ENCODE results near the gene LRRC8E. TPM values are rescaled to one million over a fixed set of nuclear protein-coding genes. Genes with fewer than 3 reads are reported as not detected.
"Not testable (repeated sequence)": the region's sequence is repeated elsewhere in the genome, so short reads cannot be mapped to it uniquely, and the experiment has no call there.

Gene LRRC8E
- polyA plus RNA-seq, 1 donor = 2.0 TPM

DNA sequence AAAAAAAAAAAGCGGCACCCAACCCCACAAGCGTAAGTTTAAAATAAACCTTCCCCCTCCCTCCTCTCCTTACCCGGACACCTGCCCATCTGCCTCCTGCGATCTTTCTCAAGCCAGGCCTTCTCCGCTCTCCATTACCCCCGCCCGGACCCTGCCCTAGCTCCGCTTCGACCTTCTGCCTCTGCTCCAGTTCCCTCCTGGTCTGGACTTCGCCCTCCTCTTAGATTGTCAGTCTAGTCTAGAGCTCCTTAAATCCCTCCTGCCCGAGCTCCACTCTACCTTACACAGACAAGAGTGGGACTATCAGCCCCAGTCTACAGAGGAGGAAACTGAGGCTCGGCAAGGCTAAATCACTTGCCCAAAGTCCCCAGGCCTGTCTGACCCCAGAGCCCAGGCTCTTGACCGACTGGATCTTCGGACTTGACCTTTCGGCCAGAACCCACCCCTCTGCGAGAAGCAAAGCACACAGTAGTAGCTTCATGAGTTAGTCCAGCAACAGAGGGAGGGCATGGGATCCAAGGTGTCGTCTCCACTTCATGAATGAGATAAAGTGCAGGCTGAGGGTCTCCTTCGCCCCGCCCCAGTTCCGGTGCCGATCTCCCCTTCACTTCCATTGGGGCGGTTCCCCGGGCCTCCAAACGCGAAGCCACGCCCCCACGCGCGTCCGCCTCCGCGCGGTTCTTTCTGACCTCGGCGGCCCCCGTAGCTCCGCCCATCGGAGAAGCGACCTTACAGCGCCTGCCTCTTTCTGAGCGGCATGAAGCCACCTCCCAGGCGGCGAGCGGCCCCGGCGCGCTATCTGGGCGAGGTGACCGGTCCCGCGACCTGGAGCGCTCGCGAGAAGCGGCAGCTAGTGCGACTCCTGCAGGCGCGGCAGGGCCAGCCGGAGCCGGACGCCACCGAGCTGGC lies 31.6 kb downstream of the LRRC8E start, which contains the start of gene SNAPC2:
Gene SNAPC2 (plus strand): TSS at position 729 of the 909 bp plus-strand sequence. CDS start 29 bp downstream, at position 758.
- peak; percentile 92 for DNase-seq

DNA sequence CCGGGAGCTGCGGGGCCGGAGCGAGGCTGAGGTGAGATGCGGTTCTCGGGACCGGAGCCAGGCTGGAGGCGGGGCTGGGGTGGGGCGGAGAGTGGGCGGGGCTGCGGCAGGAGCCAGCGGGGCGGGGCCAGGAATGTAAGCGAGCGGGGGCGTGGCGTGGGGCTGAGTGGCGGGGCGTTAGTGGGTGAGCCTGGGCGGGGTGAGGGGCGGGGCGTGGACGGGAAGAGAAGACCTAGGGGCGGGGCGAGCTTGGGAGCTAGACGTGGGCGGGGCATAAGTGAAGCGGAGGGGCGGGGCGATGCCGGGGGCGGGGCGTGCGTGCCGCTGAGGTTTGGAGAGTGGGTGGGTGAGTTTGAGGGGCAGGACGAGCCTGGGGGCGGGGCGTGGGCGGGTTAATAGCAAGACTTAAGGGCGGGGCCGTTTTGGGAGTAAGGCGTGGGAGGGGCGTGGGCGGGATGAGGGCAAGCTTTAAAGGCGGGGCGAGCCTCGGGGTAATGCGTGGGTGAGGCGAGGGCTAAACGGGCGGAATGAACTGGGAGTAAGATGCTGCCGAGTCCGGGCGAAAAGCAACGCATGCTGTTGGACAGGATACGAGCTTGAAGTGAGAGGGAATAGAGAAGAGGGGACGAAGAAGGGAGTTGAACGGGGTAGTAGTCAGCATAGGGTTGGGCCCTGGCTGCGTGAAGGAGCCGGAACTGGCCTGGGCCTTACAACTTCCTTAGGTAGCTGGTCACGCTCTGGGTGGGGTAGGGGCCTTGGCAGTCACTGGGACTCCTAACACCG lies 32.4 kb downstream of the LRRC8E start:
- peak; percentile 94 for DNase-seq

DNA sequence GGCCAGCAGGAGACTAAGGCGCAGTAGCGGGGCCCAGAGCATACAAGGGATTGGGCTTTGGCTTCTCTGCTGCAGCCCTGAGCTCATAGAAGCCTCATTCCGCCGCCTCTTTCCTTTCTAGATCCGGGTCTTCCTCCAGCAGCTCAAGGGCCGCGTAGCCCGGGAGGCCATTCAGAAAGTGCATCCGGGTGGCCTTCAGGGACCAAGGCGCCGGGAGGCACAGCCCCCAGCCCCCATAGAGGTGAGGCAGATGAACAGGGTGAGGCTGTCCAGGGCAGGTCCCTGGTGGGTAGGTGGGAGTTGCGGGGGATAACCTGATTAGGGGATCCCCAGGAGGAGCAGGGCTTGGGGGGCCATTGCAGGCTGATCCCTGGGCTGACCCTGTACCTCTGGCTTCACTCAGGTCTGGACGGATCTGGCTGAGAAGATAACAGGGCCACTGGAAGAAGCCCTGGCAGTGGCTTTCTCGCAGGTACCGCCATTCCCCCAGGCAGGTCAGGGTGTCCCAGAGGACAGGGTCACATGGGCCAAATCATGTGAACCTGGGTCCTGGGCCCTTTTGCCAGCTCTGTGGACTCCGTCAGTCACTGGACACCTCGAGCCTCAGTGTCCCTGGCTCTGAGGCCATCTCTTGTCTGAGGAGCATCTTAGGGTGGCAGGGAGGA lies 33.1 kb downstream of the LRRC8E start:
- no peak for DNase-seq

DNA sequence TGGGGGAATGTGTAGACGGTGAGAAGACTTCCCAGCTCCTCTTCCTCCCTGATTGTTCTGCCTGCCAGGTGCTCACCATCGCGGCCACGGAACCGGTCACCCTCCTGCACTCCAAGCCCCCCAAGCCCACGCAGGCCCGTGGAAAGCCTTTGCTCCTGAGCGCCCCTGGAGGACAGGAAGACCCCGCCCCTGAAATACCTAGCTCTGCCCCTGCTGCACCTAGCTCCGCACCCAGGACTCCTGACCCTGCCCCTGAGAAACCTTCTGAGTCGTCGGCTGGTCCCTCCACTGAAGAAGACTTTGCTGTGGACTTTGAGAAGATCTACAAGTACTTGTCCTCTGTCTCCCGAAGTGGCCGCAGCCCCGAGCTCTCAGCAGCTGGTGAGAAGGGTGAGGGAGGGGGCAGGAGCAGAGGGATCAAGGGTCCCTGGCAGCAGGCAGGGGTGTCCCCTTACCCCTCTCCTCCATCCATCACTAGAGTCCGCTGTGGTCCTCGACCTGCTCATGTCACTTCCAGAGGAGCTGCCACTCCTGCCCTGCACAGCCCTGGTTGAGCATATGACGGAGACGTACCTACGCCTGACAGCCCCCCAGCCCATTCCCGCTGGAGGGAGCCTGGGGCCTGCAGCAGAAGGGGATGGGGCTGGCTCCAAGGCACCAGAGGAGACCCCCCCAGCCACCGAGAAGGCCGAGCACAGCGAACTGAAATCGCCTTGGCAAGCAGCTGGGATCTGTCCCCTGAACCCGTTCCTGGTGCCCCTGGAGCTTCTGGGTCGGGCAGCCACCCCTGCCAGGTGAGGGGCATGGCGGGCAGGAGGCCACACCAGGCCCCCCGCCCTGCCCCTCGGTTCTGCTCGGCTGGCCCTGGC lies 33.9 kb downstream of the LRRC8E start:
- no peak for DNase-seq

DNA sequence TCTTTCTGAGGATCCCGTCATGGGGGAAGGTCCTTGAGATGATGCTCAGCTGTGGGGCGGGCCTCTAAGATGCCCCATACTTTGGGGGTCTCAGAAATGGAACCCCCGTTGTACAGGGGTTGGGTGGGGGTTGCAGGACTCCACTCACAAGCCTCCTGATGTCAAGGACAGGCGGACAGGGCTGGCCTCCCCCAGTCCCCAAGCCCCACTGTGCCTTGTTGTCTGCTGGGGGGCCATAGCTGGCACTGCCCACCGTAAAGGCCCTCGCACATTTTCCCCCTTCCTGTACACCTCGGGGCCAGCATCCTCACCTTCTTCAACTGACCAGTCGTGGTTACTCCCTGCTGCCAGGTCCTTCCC lies 34.5 kb downstream of the LRRC8E start:
- DNase-seq = no peak

DNA sequence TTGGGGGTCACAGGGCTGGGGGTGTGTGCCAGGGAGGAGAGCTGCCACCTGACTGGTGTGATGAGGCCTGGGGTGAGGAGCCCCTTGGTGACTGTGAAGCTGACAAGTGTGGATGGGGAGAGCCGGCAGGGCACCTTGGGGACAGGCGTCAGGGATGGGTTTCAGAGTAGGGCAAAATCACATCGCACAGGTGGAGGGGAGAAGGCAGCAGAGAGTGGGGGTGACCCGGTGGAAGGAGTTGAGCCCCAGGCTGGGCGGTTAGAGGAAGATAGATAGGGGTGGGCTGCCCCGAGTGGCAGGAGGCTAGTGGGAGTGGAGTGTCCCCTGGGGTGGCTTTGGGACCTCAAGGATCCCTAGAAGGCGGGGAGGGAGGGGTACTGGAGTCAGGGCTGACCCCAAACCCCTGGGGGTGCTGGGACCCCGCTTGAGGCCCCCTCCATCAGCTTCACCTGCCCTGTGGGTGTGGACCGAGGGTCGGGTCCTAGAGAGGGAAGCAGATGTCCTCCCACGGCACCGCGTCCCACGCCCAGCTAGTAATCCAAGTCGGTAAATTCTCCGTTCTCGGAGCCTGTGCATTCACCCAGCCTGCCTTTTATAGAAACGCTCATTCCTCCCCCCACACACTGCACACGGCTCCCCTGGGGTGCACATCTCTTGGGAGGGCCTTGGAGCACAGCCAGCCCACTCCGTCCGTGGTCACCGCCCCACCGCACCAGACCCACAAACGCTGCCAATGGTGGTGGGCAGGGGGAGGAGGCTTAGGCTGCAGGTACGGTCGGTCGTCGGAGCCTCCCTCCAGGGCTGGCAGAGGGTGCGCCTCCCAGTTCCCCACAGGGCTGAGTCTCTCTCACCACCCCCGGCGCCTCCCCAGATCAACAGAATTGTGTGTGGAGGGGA lies 35.2 kb downstream of the LRRC8E start:
- DNase-seq = no peak

DNA sequence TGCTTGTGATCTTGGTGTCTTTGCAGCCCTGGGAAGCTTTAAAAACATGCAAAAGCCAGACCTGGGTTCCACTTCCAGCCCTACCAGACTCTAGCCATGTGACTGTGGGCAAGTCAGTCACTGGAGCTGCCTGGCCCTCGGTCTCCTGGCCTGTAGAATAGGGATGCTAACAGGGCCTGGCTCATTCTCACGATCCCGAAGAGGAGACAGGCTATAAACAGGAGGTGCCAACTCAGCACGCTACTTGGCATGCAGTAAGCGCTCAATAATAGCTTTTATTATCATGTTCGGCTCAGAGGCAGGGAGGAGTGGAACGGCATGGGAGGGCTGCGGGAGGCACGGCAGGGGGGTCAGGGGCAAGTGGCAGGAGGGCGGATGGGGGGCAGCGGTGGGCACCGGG lies 35.9 kb downstream of the LRRC8E start:
- DNase-seq = no peak

DNA sequence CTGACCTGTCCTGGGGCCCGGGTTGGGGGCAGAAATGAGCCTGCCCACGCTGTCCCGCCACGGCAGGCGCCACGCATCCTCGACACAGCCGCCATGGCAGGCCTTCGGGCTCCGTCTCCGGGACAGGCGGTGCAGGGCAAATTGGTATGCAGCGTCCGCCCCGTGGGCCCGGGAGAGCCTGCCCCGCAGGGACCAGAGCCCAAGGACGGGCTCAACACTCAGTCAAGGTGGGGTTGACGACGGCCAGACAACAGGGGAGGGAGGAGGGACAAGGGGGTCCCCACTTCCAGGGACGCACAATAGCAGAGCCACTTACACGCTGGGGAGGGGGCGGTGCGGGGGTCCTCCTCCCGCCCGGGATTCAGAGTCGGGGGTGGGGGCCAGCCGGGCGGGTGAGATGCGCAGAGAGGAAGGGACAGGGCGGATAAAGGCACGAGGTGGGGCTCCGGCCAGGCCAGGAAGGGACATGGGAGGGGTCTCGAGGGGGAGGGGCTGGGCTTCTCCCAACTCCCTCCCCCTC lies 36.4 kb downstream of the LRRC8E start:
- DNase-seq = no peak

DNA sequence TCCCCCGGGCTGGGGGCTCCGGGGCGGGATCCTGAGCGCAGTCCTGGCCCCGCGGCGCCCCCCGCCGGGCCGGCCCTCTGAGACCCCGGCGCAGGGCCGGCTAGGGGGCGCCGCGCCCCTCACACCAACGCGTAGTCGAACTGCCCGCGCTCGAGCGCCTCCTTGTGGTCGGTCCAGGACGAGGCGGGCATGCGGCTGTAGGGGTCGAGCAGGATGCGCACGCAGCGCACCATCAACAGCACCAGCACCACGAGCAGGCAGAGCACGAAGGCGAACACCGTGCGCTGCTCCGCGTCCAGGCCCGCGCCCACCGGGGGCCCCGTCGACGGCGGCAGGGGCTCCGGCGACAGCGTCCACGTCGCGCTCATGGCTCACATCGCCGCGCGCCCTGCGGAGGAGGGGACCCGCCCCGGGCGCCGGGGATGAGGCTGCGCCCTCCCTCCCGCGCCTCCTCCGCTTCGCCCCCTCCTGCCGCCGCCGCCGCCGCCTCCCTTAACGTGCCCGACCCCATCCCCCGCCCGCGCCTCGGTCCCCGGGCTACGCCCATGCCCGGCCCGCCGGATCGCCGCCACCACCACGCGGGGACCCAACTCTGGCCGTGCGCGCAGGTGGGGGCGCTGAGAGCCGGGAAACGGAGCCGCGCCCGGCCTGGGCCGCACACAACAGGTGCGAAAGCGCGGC lies 37.0 kb downstream of the LRRC8E start:
- DNase-seq = peak; percentile 81

DNA sequence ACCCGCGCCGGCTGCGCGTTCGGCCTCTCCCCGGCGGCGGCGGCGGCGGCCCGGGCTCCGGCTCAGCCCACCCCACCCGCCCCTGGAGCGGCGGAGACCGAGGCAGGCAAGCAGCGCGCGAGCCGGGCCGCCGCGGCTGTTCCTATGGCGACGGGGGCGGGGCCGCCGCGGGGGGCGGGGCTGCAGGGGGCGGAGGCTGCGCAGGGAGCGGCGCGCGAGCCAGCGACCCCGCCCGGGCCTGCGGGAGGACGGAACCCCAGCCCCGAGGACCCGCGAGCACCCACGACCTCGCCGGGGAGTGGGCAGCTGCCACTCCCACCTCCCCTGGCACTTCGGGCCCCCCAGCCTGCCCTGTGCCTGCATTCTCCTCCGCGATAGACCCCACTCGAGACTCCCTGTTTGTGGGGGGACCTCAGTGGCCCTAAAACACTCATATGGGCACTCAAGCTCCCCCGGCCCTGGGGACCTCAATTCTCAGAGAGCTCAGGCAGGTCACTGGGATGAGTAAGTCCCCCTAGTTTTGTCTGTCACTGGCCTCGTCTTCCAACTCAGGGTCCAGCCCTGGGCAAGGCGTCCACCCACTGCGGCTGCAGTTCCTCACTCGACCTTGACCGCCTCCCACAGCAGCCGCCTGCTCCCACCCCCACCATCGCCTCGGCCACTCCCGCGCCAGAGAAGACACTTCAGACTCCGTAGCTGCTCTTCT lies 37.9 kb downstream of the LRRC8E start, which contains the start of gene CTXN1:
Gene CTXN1 (minus strand): TSS at position 115 of the 706 bp plus-strand sequence. CDS start 597 bp downstream, outside the sequence.
- no peak for DNase-seq

DNA sequence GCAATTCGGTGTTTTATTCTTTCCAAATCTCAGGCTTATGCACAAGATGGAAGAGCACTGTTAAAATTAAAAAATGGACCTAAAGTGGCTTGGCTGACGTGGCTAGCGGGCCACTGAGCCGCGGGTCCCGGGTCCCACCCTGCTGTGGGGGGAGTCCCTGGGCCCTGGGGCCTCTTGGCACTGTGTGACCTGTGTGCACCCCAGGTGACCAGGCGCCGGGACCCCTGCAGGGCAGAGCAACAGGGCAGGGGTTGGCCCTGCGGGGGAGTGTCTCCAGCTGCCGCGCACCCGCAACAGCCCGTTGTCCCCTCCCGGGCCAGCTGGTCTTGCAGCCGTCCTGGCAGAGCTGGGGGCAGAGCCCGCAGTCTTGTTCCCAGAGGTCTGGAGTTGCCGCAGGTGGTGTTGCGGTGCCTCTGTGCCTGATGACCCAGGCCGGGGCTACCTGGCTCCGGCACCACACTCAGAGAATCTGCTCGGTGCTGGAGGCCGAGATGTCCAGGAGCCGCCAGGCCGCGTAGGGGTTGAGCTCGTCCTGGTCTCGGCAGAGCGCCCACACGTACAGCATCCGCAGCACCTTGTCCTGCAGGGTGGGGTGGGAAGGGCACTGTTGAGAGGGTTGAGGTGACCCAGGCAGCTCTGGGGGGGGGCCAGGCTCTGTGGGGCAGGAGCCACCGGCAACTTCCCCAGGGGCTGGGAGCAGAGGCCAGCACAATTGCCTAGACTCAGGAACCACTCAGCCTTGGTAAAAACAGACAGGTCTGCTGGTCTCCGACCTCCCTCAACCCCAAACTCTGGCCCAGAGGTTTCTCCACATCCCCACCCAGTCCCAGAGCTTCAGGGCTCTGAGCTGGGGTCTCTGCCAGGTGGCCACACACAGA lies 38.7 kb downstream of the LRRC8E start:
- DNase-seq = no peak

DNA sequence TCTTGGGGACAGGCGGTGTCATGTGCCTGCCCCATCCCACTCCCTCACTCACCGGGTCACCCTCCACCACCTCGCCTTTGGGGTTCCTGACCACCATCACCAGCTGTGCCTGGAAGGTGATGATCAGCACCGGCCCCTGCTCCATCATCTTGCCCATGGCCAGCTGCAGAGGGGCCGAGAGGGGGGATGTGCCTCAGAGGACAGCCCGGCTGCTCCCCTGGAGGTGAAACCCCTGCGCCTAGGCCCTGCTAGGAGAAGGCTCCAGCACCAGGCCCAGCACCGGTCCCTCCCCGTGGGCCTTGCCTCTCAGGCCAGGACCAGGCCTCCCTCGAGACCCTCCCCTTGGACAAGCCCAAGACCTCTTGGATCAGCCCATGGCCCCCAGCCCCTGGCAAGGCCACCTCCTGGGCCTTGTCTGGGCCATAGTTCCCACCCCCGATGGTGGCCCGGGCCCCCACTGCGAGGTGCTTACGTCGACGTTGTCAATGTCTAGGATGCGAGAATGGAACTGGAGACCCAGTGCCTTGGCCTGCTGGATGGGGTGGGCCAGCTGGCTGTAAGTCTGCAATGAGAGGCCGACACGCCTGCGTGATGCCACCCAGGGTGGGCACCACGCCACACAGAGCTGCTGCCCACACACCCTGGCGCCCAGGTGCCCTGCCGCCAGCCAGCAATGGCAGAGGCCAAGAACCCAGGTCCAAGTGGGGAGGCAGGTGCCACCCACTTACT lies 39.5 kb downstream of the LRRC8E start:
- no peak for DNase-seq

DNA sequence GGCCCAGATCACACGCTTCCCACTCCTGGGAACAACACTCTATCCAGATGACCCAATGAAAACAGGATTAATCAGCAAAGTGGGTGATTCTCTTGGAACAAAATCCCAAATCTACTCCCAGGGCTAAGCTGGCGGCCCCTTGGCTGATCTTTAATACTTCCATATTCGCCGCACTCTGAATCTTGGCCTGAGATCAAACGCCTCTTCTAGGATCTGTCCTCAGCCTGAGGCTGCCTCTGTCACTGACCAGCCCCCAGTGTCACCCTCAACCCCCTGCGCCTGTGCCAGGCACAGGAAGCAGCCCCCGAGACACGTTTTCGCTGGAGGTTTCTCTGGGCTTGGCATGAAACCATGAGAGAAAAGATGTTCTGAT lies 40.0 kb downstream of the LRRC8E start:
- no peak for DNase-seq

DNA sequence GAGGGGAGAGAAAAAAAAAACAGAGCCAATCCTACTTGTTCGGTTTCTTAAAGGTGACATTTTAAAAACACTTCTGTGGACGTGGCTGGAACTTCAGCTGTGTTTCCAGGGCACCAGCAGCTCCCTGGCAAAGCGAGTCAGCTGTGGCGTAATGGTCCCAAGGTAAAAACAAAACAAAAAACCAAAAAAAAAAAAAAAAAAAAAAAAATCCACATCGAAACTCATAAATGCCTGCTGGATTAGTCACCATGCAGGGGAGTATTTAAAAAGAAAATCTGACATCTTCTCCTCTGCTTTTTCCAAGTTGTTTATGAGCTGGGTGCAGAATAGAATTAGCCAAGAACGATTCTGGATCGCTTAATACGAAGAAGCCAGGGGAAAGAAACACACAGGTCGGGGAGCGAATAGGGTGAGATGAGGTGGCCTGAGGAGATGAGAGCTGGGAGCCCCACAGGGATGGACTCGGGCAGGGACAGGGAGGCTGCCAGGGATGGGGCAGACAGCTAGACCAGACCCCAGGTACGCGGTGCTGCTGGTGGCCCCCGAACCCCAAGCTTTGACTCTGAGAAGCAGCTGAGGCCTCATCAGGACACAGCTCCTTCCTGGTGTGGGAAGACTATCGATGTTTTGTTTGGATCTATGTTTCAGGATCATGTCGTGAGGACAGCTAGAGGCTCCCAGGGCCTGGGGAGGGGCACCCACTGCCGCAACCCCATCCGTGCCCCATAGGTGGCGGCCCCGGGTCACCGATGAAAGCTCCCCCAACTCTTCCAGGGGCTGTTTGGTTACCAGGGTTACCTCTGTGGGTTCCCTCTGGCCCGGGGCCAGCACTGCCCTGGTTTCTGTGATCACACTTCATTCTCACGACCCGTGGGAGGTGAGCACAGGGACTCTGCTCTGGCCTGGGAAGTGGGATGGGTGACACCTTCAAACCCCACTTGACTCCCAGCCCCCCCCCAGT lies 40.7 kb downstream of the LRRC8E start:
- no peak for DNase-seq

DNA sequence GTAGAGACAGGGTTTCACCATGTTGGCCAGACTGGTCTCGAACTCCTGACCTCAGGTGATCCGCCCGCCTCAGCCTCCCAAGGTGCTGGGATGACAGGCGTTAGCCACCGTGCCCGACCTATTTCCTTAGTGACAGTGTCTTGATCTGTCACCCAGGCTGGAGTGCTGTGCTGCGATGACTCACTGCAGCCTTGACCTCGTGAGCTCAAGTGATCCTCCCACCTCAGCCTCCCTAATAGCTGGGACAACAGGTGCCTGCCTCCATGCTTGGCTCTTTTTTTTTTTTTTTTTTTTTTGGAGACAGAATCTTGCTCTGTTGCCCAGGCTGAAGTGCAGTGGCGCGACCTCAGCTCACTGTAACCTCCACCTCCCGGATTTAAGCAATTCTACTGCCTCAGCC lies 41.7 kb downstream of the LRRC8E start:
- not testable (repeated sequence) for DNase-seq

DNA sequence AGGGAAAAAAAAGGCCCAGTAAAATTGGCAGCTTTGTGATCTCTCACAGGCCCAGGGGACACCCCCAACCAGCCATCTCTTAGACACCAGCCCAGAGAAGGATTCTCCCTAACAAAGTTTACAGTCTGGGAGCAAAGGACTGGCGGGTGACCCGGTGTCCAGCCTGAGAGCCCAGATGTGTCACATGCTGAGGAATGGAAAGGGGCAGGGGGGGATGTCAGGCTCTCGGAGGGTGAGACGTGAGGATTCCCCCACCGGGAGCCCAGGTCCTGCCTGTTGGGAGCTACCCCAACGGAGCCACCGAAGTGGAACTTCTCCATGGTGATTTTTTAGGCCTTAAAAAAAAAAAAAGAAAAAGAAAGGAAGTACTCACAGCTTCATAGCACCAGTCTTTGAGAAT lies 42.5 kb downstream of the LRRC8E start:
- DNase-seq = no peak

All from left kidney (tissue), 2 donors.